ENCODE measurements around the gene KIF13A. TPM values are rescaled to one million over a fixed set of nuclear protein-coding genes. Genes with fewer than 3 reads are reported as not detected.

The KIF13A gene
- total and polyA plus RNA-seq, 9 of the 15 experiments (the other 6 are each of a cell fraction or from before 2014, with no cell fraction given), result 3.6 to 44.3 (median 29.7) TPM

DNA sequence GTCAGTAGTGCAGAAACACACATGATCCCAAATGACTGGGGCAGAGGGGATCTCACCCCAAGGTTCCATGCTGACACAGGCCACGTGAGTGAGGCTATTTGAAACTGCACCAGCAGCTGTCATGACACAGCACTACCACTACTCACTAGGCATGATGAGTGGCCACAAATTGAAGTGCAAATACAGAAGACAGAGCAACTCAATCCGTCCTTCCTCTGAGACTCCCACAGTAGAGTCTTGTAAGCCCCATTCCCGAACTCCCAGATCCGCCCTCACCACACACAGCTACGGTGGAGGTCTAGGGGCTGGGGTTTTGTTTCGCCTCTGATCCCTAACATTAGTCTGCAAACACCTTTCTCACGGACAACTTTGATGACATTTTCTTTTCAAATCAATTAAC lies 167.4 kb downstream of the KIF13A start (continued):
- no peak for TF ChIP-seq MAZ (CRISPR knock-in tag; conservative IDR thresholded peaks at IDR 0.05 in 1 of 2, IDR thresholded peaks at IDR 0.05 in 1 of 2)
- no peak for TF ChIP-seq ZNF589 (CRISPR knock-in tag; IDR thresholded peaks at IDR 0.05; ENCODE audit: low read depth)
- TF ChIP-seq, protein P1, sequence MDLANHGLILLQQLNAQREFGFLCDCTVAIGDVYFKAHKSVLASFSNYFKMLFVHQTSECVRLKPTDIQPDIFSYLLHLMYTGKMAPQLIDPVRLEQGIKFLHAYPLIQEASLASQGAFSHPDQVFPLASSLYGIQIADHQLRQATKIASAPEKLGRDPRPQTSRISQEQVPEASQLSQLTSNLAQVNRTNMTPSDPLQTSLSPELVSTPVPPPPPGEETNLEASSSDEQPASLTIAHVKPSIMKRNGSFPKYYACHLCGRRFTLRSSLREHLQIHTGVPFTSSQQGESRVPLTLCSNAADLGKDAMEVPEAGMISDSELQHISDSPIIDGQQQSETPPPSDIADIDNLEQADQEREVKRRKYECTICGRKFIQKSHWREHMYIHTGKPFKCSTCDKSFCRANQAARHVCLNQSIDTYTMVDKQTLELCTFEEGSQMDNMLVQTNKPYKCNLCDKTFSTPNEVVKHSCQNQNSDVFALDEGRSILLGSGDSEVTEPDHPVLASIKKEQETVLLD (IDR thresholded peaks at IDR 0.05), result peak; percentile 60; the same call in 1 of the 2 replicates
- no peak for TF ChIP-seq ZNF143 (CRISPR knock-in tag; IDR thresholded peaks at IDR 0.05)
- TF ChIP-seq CEBPG (CRISPR knock-in tag; IDR thresholded peaks at IDR 0.05), result no peak
- TF ChIP-seq CEBPG (tag; conservative IDR thresholded peaks at IDR 0.05 in 1 of 2, IDR thresholded peaks at IDR 0.05 in 1 of 2), result no peak
- TF ChIP-seq ZNF766 (CRISPR knock-in tag; conservative IDR thresholded peaks at IDR 0.05), result 0 out of 2 replicates have a peak, but pooled peaks have one; percentile 36
- TF ChIP-seq, protein P2, sequence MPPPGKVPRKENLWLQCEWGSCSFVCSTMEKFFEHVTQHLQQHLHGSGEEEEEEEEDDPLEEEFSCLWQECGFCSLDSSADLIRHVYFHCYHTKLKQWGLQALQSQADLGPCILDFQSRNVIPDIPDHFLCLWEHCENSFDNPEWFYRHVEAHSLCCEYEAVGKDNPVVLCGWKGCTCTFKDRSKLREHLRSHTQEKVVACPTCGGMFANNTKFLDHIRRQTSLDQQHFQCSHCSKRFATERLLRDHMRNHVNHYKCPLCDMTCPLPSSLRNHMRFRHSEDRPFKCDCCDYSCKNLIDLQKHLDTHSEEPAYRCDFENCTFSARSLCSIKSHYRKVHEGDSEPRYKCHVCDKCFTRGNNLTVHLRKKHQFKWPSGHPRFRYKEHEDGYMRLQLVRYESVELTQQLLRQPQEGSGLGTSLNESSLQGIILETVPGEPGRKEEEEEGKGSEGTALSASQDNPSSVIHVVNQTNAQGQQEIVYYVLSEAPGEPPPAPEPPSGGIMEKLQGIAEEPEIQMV (tag; conservative IDR thresholded peaks at IDR 0.05; ENCODE audit: low read depth), result no peak
- TF ChIP-seq, protein P3, sequence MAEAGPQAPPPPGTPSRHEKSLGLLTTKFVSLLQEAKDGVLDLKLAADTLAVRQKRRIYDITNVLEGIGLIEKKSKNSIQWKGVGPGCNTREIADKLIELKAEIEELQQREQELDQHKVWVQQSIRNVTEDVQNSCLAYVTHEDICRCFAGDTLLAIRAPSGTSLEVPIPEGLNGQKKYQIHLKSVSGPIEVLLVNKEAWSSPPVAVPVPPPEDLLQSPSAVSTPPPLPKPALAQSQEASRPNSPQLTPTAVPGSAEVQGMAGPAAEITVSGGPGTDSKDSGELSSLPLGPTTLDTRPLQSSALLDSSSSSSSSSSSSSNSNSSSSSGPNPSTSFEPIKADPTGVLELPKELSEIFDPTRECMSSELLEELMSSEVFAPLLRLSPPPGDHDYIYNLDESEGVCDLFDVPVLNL (CRISPR knock-in tag; IDR thresholded peaks at IDR 0.05; ENCODE audit: low read depth), result no peak
- TF ChIP-seq, protein P4, sequence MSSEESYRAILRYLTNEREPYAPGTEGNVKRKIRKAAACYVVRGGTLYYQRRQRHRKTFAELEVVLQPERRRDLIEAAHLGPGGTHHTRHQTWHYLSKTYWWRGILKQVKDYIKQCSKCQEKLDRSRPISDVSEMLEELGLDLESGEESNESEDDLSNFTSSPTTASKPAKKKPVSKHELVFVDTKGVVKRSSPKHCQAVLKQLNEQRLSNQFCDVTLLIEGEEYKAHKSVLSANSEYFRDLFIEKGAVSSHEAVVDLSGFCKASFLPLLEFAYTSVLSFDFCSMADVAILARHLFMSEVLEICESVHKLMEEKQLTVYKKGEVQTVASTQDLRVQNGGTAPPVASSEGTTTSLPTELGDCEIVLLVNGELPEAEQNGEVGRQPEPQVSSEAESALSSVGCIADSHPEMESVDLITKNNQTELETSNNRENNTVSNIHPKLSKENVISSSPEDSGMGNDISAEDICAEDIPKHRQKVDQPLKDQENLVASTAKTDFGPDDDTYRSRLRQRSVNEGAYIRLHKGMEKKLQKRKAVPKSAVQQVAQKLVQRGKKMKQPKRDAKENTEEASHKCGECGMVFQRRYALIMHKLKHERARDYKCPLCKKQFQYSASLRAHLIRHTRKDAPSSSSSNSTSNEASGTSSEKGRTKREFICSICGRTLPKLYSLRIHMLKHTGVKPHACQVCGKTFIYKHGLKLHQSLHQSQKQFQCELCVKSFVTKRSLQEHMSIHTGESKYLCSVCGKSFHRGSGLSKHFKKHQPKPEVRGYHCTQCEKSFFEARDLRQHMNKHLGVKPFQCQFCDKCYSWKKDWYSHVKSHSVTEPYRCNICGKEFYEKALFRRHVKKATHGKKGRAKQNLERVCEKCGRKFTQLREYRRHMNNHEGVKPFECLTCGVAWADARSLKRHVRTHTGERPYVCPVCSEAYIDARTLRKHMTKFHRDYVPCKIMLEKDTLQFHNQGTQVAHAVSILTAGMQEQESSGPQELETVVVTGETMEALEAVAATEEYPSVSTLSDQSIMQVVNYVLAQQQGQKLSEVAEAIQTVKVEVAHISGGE (CRISPR knock-in tag; IDR thresholded peaks at IDR 0.05), result peak in 1 of 3 experiments; percentile 51; a peak in 1 of 6 replicates
- TF ChIP-seq SOX6 (IDR thresholded peaks at IDR 0.05), result peak; percentile 71
- TF ChIP-seq, protein P5, sequence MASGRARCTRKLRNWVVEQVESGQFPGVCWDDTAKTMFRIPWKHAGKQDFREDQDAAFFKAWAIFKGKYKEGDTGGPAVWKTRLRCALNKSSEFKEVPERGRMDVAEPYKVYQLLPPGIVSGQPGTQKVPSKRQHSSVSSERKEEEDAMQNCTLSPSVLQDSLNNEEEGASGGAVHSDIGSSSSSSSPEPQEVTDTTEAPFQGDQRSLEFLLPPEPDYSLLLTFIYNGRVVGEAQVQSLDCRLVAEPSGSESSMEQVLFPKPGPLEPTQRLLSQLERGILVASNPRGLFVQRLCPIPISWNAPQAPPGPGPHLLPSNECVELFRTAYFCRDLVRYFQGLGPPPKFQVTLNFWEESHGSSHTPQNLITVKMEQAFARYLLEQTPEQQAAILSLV (tag; IDR thresholded peaks at IDR 0.05), result no peak
- peak; percentile 68 for TF ChIP-seq ATF7 (IDR thresholded peaks at IDR 0.05)
- TF ChIP-seq HDAC3 (IDR thresholded peaks at IDR 0.05; ENCODE audit: borderline replicate concordance, partially characterized antibody), result no peak
- no peak for TF ChIP-seq ZNF274 (IDR thresholded peaks at IDR 0.05; ENCODE audit: borderline replicate concordance, low read depth, low read length)
- no peak for TF ChIP-seq ELF1 (tag; IDR thresholded peaks at IDR 0.05)
- 0 out of 2 replicates have a peak, but pooled peaks have one; percentile 43 for TF ChIP-seq TRIM28 (IDR thresholded peaks at IDR 0.05)
- TF ChIP-seq DNMT1 (IDR thresholded peaks at IDR 0.05), result no peak
